Activated CD4-positive, alpha-beta T cell treated with anti-CD3 and anti-CD28 coated beads, Interleukin-2, amount 10 ng/mL, durations not matched to agents 7 days and 5 days (primary cell): Measurements from ENCODE around the gene ZCCHC10. TPM values are rescaled to one million over a fixed set of nuclear protein-coding genes. Genes with fewer than 3 reads are reported as not detected.
A peak's percentile ranks its signal among the peaks of the same experiment; 100 is the strongest.
"Not testable (repeated sequence)": the region's sequence is repeated elsewhere in the genome, so short reads cannot be mapped to it uniquely, and the experiment has no call there.

Experiments used
- CTCF ChIA-PET: fragments of 350-600 bp; sonication (Branson Sonifier 250); formaldehyde crosslinking; loops from one replicate; lab custom pipeline; 2021; ENCODE audit warnings: antibody characterized with exemption; lab: Charles Lee
- POLR2A ChIA-PET: fragments of 350-600 bp; sonication (Branson Sonifier 250); formaldehyde crosslinking; loops from one replicate; lab custom pipeline; 2021; ENCODE audit warnings: antibody characterized with exemption; lab: Charles Lee
- DNase-seq: peaks from one replicate; pipeline ENCODE4 v3.0.0-alpha.2; 2020
- H3K27ac Mint-ChIP-seq: one replicate; pipeline ENCODE4 v1.8.0; 2021; ENCODE audit warnings: mild to moderate bottlenecking, moderate library complexity, mixed read lengths
- H3K27me3 Mint-ChIP-seq: one replicate; pipeline ENCODE4 v1.8.0; 2021; ENCODE audit warnings: mixed read lengths
- H3K36me3 Mint-ChIP-seq: one replicate; pipeline ENCODE4 v1.8.0; 2021; ENCODE audit warnings: low read depth, mixed read lengths
- H3K4me1 Mint-ChIP-seq: one replicate; pipeline ENCODE4 v1.8.0; 2021; ENCODE audit warnings: mixed read lengths
- H3K4me3 Mint-ChIP-seq: one replicate; pipeline ENCODE4 v1.8.0; 2021; ENCODE audit warnings: mild to moderate bottlenecking, moderate library complexity, mixed read lengths
- H3K9me3 Mint-ChIP-seq: one replicate; pipeline ENCODE4 v1.8.0; 2021; ENCODE audit warnings: mixed read lengths
- total RNA-seq, 2 experiments: library from RNA; stranded (reverse); gene quantifications; one replicate each; pipeline ENCODE4 v1.2.3, GENCODE V29; 2021

Gene ZCCHC10
- total RNA-seq, 2 experiments from 2014 or later: 27.8 to 31.9 TPM

GRCh38 chr5:133052317-133053175 lies 26.2 kb upstream of the ZCCHC10 start:
- POLR2A ChIA-PET: interaction anchor here (0.7 to 1.0 kb wide), 2 partner anchors 90 to 593 kb away, joined by 3 to 10 read pairs; no protein-coding TSS in a partner anchor
- H3K9me3 Mint-ChIP-seq: no peaks in the 10 kb centered on the region
- peaks cover 22% of the 10 kb centered on the region for H3K36me3 Mint-ChIP-seq

DNA sequence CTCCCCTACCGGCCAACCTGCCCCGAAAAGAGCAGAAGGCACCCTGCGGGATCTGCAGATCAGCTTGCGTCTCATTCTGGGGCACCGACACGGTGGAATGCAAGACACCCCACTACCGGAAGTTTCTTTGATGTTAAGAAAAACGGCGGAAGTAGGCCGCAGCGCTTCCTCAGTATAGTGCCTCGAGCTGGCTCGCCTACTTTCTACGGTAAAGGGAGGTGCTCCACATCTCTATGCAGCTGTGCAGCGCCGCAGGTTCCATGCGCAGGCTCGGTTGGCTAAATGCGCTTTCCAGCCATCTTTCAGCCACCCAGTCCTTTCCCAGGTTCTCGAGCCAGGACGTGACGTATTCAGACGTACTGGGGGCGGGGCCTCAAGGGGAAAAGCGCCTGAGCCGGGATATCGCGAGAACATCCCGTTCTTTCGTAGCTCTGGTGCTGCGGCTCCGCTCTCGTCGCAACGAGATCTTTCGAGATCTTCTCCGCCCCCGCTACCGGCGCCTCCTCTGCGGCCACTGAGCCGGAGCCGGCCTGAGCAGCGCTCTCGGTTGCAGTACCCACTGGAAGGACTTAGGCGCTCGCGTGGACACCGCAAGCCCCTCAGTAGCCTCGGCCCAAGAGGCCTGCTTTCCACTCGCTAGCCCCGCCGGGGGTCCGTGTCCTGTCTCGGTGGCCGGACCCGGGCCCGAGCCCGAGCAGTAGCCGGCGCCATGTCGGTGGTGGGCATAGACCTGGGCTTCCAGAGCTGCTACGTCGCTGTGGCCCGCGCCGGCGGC lies 25.4 kb upstream of the ZCCHC10 start, which contains the start of gene HSPA4:
Gene HSPA4, plus strand, starts transcription at position 472 of the 775 bp plus-strand sequence. Its CDS starts 238 bp downstream, at position 710.
- ChIA-PET CTCF (interaction anchor here (1.0 to 1.3 kb wide), 2 partner anchors 17 to 18 kb away, joined by 3 to 4 read pairs; no protein-coding TSS in a partner anchor), POLR2A (interaction anchor here (0.5 to 1.0 kb wide), 2 partner anchors 17 to 89 kb away, joined by 3 to 10 read pairs; no protein-coding TSS in a partner anchor)
- H3K36me3 Mint-ChIP-seq: peaks cover 22% of the 10 kb centered on the region
- H3K4me1 Mint-ChIP-seq: peaks cover 51% of the 10 kb centered on the region
- H3K27ac Mint-ChIP-seq: peak within 1 kb of the TSS; percentile 100
- H3K9me3 Mint-ChIP-seq: no peaks in the 10 kb centered on the region
- no peaks in the 10 kb centered on the region for H3K27me3 Mint-ChIP-seq
- H3K4me3 Mint-ChIP-seq: peak within 1 kb of the TSS; percentile 96
- DNase-seq: peak; percentile 99

More at GRCh38 chr5:133052317-133053175, 26.2 kb upstream of the ZCCHC10 start:
- Mint-ChIP-seq H3K4me1 (peaks cover 57% of the 10 kb centered on the region), H3K4me3 (peak overlapping the region; percentile 96), H3K27ac (peak overlapping the region; percentile 100), H3K27me3 (no peaks in the 10 kb centered on the region)
- CTCF ChIA-PET: interaction anchor here (1.0 to 1.3 kb wide), 2 partner anchors 17 to 18 kb away, joined by 3 to 4 read pairs; no protein-coding TSS in a partner anchor
- peak; percentile 61 for DNase-seq

GRCh38 chr5:133051061-133051541 lies 24.8 kb upstream of the ZCCHC10 start:
- Mint-ChIP-seq H3K27me3 (no peaks in the 10 kb centered on the region), H3K36me3 (peaks cover 22% of the 10 kb centered on the region), H3K27ac (peak overlapping the region; percentile 100), H3K4me1 (peaks cover 47% of the 10 kb centered on the region), H3K4me3 (peak overlapping the region; percentile 96), H3K9me3 (no peaks in the 10 kb centered on the region)
- ChIA-PET CTCF (interaction anchor here (1.3 kb wide), 1 partner anchor 16 kb away, joined by 4 read pairs; no protein-coding TSS in a partner anchor), POLR2A (interaction anchor here (0.5 to 1.0 kb wide), 2 partner anchors 18 to 88 kb away, joined by 3 to 10 read pairs; no protein-coding TSS in a partner anchor)
- DNase-seq: no peak

DNA sequence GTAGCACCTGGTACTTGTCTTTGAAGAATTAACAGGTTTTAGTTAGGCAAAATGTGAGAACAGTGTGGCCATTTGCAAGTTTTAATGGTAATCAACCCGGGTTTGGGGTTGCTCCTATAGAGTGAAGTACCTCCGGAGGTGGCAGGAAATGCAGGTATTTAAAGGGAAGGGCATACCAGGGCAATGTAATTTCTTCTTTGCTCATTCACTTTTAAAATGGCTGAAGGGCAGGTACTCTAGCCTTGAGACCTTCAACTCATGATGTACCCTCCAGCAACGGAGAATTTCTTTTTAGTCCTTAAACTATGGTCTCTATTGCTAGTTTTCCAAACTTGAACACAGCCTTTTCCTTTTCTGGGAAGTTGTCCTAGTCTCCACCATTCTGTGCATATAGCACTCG lies 24.2 kb upstream of the ZCCHC10 start:
- ChIA-PET POLR2A (no interaction called here), CTCF (interaction anchor here (0.7 kb wide), 1 partner anchor 88 kb away, joined by 3 read pairs; no protein-coding TSS in a partner anchor)
- peak; percentile 15 for DNase-seq
- Mint-ChIP-seq H3K4me3 (peak overlapping the region; percentile 96), H3K27me3 (no peaks in the 10 kb centered on the region), H3K36me3 (peaks cover 22% of the 10 kb centered on the region), H3K27ac (peak overlapping the region; percentile 100), H3K9me3 (no peaks in the 10 kb centered on the region), H3K4me1 (peaks cover 44% of the 10 kb centered on the region)

GRCh38 chr5:133049726-133050048 lies 23.3 kb upstream of the ZCCHC10 start:
- H3K36me3 Mint-ChIP-seq: peaks cover 14% of the 10 kb centered on the region
- H3K9me3 Mint-ChIP-seq: no peaks in the 10 kb centered on the region
- H3K4me3 Mint-ChIP-seq: no peak overlapping the region
- POLR2A ChIA-PET: no interaction called here
- CTCF ChIA-PET: interaction anchor here (1.8 kb wide), 1 partner anchor 12 kb away, joined by 5 read pairs; no protein-coding TSS in a partner anchor
- DNase-seq: no peak
- H3K27ac Mint-ChIP-seq: peak overlapping the region; percentile 2
- peaks cover 35% of the 10 kb centered on the region for H3K4me1 Mint-ChIP-seq
- no peaks in the 10 kb centered on the region for H3K27me3 Mint-ChIP-seq

- Mint-ChIP-seq H3K27ac (peak overlapping the region; percentile 2), H3K9me3 (no peaks in the 10 kb centered on the region), H3K36me3 (peaks cover 12% of the 10 kb centered on the region), H3K27me3 (no peaks in the 10 kb centered on the region), H3K4me3 (no peak overlapping the region), H3K4me1 (peaks cover 30% of the 10 kb centered on the region)
- POLR2A ChIA-PET: no interaction called here
- CTCF ChIA-PET: interaction anchor here (0.6 to 1.8 kb wide), 2 partner anchors 11 to 178 kb away, joined by 3 to 5 read pairs; no protein-coding TSS in a partner anchor
- no peak for DNase-seq
These were observed 22.8 kb upstream of the ZCCHC10 start for GRCh38 chr5:133048993-133049725.

DNA sequence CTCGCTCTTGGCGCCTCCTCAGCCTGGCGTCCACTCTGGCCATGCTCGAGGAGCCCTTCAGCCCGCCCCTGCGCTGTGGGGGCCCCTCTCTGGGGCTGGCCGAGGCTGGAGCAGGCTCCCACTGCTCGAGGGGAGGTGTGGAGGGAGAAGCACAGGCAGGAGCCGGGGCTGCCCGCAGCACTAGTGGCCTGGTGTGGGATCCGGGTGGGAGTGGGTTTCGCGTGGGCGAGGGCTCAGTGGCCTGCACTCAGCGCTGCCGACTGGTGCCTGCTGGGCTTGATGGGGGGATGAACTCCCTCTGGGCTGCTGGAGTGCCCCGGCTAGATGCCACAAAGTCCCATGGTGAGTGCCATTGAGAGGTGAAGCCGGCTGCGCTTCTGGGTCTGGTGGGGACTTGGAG lies 21.1 kb upstream of the ZCCHC10 start:
- no peak overlapping the region for H3K27ac Mint-ChIP-seq
- CTCF ChIA-PET: interaction anchor here (1.1 kb wide), 1 partner anchor 14 kb away, joined by 3 read pairs; no protein-coding TSS in a partner anchor
- peaks cover 20% of the 10 kb centered on the region for H3K4me1 Mint-ChIP-seq

DNA sequence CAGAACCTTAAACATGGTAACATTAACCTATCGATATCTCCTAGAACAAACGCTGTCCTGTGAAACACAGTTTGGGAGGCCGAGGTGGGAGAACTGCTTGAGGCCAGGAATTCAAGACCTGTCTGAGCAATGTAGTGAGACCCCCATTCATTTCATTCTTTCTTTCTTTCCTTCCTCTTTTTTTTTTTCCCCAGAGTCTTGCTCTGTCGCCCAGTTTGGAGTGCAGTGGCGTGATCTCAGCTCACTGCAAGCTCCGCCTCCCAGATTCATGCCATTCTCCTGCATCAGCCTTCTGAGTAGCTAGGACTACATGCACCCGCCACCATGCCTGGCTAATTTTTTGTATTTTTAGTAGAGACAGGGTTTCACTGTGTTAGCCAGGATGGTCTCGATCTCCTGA lies 20.2 kb upstream of the ZCCHC10 start:
- H3K9me3 Mint-ChIP-seq, H3K27me3 Mint-ChIP-seq, CTCF ChIA-PET, POLR2A ChIA-PET, H3K36me3 Mint-ChIP-seq, H3K27ac Mint-ChIP-seq, DNase-seq, H3K4me3 Mint-ChIP-seq: not testable (repeated sequence)
- peaks cover 20% of the 10 kb centered on the region for H3K4me1 Mint-ChIP-seq

More for the DNA sequence above, 21.1 kb upstream of the ZCCHC10 start:
- no peak for DNase-seq
- Mint-ChIP-seq H3K27me3 (no peaks in the 10 kb centered on the region), H3K9me3 (no peaks in the 10 kb centered on the region), H3K4me3 (no peak overlapping the region), H3K36me3 (peaks cover 6% of the 10 kb centered on the region)
- POLR2A ChIA-PET: no interaction called here

- Mint-ChIP-seq H3K4me3 (no peak overlapping the region), H3K9me3 (no peaks in the 10 kb centered on the region), H3K36me3 (no peaks in the 10 kb centered on the region), H3K4me1 (no peaks in the 10 kb centered on the region), H3K27me3 (no peaks in the 10 kb centered on the region), H3K27ac (no peak overlapping the region)
- DNase-seq: no peak
- POLR2A ChIA-PET: no interaction called here
- CTCF ChIA-PET: no interaction called here
These were observed 15.6 kb upstream of the ZCCHC10 start for GRCh38 chr5:133041910-133042309.

GRCh38 chr5:133041157-133041784 lies 14.9 kb upstream of the ZCCHC10 start:
- ChIA-PET CTCF (no interaction called here), POLR2A (no interaction called here)
- no peaks in the 10 kb centered on the region for H3K36me3 Mint-ChIP-seq
- no peaks in the 10 kb centered on the region for H3K27me3 Mint-ChIP-seq
- no peak overlapping the region for H3K27ac Mint-ChIP-seq
- H3K4me3 Mint-ChIP-seq: no peak overlapping the region
- H3K9me3 Mint-ChIP-seq: no peaks in the 10 kb centered on the region
- H3K4me1 Mint-ChIP-seq: no peaks in the 10 kb centered on the region
- no peak for DNase-seq

DNA sequence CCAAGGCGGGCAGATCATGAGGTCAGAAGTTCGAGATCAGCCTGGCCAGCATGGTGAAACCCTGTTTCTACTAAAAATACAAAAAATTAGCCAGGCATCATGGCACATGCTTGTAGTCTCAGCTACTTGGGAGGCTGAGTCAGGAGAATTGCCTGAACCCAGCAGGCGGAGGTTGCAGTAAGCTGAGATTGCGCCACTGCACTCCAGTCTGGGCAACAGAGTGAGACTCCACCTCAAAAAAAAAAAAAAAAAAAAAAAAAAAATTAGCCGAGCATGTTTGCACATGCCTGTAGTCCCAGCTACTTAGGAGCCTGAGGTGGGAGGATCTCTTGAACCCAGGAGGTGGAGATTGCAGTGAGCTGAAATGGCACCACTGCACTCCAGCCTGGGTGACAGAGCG lies 10.3 kb upstream of the ZCCHC10 start:
- H3K27me3 Mint-ChIP-seq, CTCF ChIA-PET, H3K9me3 Mint-ChIP-seq, H3K4me1 Mint-ChIP-seq, DNase-seq, H3K27ac Mint-ChIP-seq, H3K36me3 Mint-ChIP-seq, H3K4me3 Mint-ChIP-seq: not testable (repeated sequence)
- POLR2A ChIA-PET: interaction anchor here (0.6 kb wide), 1 partner anchor 12 kb away, joined by 3 read pairs; no protein-coding TSS in a partner anchor
